Prostate gland (tissue), 2 donors: Measurements from ENCODE around the gene DNALI1. TPM values are rescaled to one million over a fixed set of nuclear protein-coding genes. Genes with fewer than 3 reads are reported as not detected.

Experiments used
- DNase-seq: peaks from one replicate; pipeline ENCODE4 v3.0.0-alpha.2; 2019; ENCODE audit warnings: low spot score
- H3K27ac ChIP-seq, 2 donors: fragments of 200-600 bp; sonication (generic); 2 replicates each; pipeline ENCODE4 v1.5.1; 2017 to 2019
- H3K27me3 ChIP-seq: fragments of 200-600 bp; sonication (generic); replicated peaks from 2 replicates; pipeline ENCODE4 v1.5.1; 2019; ENCODE audit not compliant: insufficient read depth
- H3K36me3 ChIP-seq, 2 donors: fragments of 200-600 bp; sonication (generic); 1 replicate in 1 of 2; 2 replicates in 1 of 2; pipeline versions ENCODE4 v1.5.1 to v1.8.1; 2017 to 2019
- H3K4me1 ChIP-seq: fragments of 200-600 bp; sonication (generic); replicated peaks from 2 replicates; pipeline ENCODE4 v1.5.1; 2019
- H3K4me3 ChIP-seq, 2 donors: fragments of 200-600 bp; sonication (generic); 2 replicates each; pipeline ENCODE4 v1.5.1; 2017 to 2019
- H3K9me3 ChIP-seq: fragments of 200-600 bp; sonication (generic); 2 replicates; pipeline ENCODE4 v1.5.1; 2017
- POLR2A ChIP-seq: fragments of 450-650 bp; IDR thresholded peaks from one replicate; pipeline ENCODE4 v1.6.1; 2016; ENCODE audit warnings: antibody characterized with exemption, mild to moderate bottlenecking
- POLR2AphosphoS5 ChIP-seq: sonication (generic); formaldehyde crosslinking; IDR thresholded peaks from one replicate; pipeline ENCODE4 v1.6.1; 2017; ENCODE audit warnings: antibody characterized with exemption
- WGBS: methylation state at CpG from one replicate; pipeline ENCODE4 v1.1.5; 2018; 5-methylcytosine and 5-hydroxymethylcytosine counted together
- intact Hi-C: fragments of 100-400 bp; cut with DNase I; formaldehyde crosslinking; loops from one replicate; pipeline ENCODE4 v1.14.2; 2022
- total RNA-seq, 2 donors: library from RNA; depleted of rRNA; stranded (reverse); fragments of >200 nt; gene quantifications; one replicate each; pipeline ENCODE4 v1.1.0, GENCODE V29; 2016
- TF ChIP-seq, protein P1 (sequence below), 4 experiments: fragments of 200-600 bp in 2 of 4; fragments of 450-650 bp in 2 of 4; sonication (generic) in 2 of 4; IDR thresholded peaks; 1 replicate in 3 of 4; 2 replicates in 1 of 4; pipeline ENCODE4 v1.5.1; 2016 to 2019; ENCODE audit warnings: antibody characterized with exemption in 4 of 4, mild to moderate bottlenecking in 2 of 4, moderate library complexity in 2 of 4

Gene DNALI1
- total RNA-seq, 2 donors from 2014 or later, result 23.8 to 37.4 TPM

DNA sequence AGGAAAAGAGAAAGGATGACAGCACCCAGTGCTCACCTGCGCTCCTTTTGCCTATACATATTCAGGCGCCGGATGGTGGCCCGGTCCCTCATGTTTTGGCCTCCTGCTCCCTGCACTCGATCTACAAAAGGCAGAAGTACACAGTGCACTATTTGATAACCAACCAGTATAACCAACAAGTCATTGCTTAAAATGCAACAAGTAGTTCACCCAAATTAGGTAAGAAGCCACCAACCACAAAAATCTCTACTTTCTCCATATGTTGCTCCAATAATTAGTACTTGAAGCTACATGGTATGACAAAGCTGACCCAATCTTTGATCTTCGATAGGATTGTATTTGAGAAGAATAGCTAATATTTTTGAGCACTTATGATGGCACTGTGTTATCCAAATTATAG is 37.0 kb downstream of the DNALI1 start:
- H3K27me3 ChIP-seq, result no peaks in the 10 kb centered on the region
- peaks cover 10% of the 10 kb centered on the region for H3K4me1 ChIP-seq
- no peak overlapping the region for H3K4me3 ChIP-seq
- H3K9me3 ChIP-seq, result no peaks in the 10 kb centered on the region
- H3K27ac ChIP-seq, result no peak overlapping the region
- intact Hi-C loops, result loop anchor here (10.0 kb wide), 1 partner anchor 211 kb away; the partner anchor contains the start of genes C1orf122 and YRDC
- no peaks in the 10 kb centered on the region for H3K36me3 ChIP-seq
- TF ChIP-seq POLR2A (no peak), POLR2AphosphoS5 (no peak)
- TF ChIP-seq, protein P1, sequence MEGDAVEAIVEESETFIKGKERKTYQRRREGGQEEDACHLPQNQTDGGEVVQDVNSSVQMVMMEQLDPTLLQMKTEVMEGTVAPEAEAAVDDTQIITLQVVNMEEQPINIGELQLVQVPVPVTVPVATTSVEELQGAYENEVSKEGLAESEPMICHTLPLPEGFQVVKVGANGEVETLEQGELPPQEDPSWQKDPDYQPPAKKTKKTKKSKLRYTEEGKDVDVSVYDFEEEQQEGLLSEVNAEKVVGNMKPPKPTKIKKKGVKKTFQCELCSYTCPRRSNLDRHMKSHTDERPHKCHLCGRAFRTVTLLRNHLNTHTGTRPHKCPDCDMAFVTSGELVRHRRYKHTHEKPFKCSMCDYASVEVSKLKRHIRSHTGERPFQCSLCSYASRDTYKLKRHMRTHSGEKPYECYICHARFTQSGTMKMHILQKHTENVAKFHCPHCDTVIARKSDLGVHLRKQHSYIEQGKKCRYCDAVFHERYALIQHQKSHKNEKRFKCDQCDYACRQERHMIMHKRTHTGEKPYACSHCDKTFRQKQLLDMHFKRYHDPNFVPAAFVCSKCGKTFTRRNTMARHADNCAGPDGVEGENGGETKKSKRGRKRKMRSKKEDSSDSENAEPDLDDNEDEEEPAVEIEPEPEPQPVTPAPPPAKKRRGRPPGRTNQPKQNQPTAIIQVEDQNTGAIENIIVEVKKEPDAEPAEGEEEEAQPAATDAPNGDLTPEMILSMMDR (IDR thresholded peaks at IDR 0.05), result no peak
- 97% methylated on average over 6 of the region's 6 CpGs for WGBS
- no peak for DNase-seq

DNA sequence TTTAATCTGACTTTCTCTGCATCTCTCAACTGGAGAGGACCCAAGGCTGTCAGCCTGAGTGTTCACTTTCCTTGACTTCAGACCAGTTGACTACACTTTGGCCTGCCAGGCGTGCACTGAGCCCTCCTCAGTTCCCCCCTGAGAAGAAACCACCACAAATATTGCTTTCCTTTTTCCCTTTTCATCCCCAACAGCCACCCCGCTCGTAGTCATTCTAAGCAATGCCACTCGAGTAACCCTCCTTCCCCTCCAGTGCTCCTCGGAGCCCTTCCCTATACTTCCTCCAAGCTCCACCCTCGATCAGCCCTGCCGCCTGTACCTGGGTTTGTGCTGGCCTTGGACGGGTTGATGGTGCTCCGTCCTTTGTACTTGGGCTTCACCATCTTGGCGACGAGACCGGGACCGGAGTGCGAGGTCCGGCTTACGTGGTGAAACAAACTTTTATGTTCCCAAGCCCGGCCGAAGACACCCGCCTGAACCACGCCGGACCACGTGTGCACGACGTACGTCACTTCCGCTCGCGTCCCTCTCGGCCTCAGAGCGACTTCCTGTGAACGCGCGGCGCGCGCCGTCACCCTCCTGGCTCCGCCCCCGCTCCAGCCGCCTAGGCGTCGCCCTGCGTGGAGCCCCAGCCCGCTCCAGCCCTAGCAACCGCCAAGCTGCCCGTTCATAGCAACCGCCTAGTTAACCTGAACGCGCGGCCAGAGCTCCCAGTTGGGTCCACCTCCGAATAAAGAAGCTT is 38.9 kb downstream of the DNALI1 start, which contains the start of gene GNL2:
GNL2 (minus strand) TSS at position 498 of the 742 bp plus-strand sequence; CDS start at position 383, 115 bp downstream.
- under 1% methylated on average over 50 of the region's 51 CpGs for WGBS
- Histone ChIP-seq H3K27ac (peak within 1 kb of the TSS; percentile 56 to 64), H3K4me1 (peaks cover 10% of the 10 kb centered on the region), H3K9me3 (no peaks in the 10 kb centered on the region), H3K27me3 (no peaks in the 10 kb centered on the region), H3K4me3 (peak within 1 kb of the TSS; percentile 70 to 72), H3K36me3 (no peaks in the 10 kb centered on the region)
- peak; percentile 96 for DNase-seq
- peak; percentile 95 for TF ChIP-seq POLR2AphosphoS5
- TF ChIP-seq, protein P1 (IDR thresholded peaks at IDR 0.05), result peak in 1 of 4 experiments; percentile 4
- TF ChIP-seq POLR2A, result peak; percentile 51
- intact Hi-C loops, result loop anchor here (10.0 kb wide), 1 partner anchor 209 kb away; the partner anchor contains the start of genes C1orf122 and YRDC

DNA sequence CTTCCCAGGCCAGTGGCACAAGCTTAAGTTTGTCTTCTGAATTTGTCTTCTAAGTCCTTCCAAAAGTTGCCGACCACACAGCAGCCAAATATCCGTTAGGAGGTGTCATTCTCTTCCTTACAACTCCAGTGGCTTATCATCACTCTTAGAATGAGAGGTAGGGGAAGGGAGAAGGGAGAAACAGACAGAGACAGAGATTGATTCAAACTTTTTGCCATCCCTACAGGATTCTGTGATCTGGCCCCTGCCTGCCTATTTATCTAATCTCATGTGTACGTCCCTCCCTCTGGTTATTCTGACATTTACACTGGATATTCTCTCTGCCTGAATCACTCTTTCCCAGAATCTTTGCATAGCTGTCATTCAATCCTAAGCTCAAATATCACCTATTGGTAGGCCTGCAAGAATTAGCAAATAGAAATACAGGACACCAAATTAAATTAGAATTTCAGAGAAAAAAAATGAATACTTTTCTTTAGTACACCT is 39.5 kb downstream of the DNALI1 start:
- H3K4me1 ChIP-seq, result peaks cover 10% of the 10 kb centered on the region
- H3K9me3 ChIP-seq, result no peaks in the 10 kb centered on the region
- H3K27me3 ChIP-seq, result no peaks in the 10 kb centered on the region
- 2% methylated on average over 3 of the region's 3 CpGs for WGBS
- peak overlapping the region; percentile 70 to 72 for H3K4me3 ChIP-seq
- H3K27ac ChIP-seq, result peak overlapping the region; percentile 56 to 64
- intact Hi-C loops, result loop anchor here (10.0 kb wide), 1 partner anchor 209 kb away; the partner anchor contains the start of genes C1orf122 and YRDC
- H3K36me3 ChIP-seq, result no peaks in the 10 kb centered on the region
- DNase-seq, result no peak
- TF ChIP-seq, protein P1 (IDR thresholded peaks at IDR 0.05), result no peak
- TF ChIP-seq POLR2A (no peak), POLR2AphosphoS5 (no peak)

DNA sequence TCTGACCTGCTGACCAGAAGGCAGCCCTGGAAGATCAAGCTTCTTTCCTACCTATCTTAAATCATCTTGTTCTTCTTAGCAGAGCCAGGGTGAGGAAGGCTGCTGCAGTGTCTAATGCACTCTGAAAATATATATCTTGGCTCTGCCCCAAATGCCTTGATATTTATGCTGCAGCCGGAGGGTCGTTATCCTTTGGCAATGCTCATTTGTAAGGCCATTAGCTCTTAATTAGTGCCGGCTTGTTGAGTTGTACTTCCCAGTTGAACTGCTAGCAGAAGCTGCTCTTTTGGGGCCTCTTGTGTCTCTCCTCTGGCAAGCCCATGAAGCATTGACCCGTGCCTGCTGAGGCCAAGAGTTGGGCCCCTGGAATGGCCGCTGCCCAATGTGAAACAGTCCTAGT is 43.2 kb downstream of the DNALI1 start:
- WGBS, result 63% methylated on average over 5 of the region's 5 CpGs
- Histone ChIP-seq H3K4me3 (no peak overlapping the region), H3K9me3 (no peaks in the 10 kb centered on the region), H3K36me3 (no peaks in the 10 kb centered on the region), H3K27ac (no peak overlapping the region), H3K27me3 (no peaks in the 10 kb centered on the region), H3K4me1 (peaks cover 4% of the 10 kb centered on the region)
- intact Hi-C loops, result loop anchor here (10.0 kb wide), 1 partner anchor 205 kb away; the partner anchor contains the start of genes C1orf122 and YRDC
- no peak for DNase-seq
- TF ChIP-seq POLR2AphosphoS5 (no peak), POLR2A (no peak)
- TF ChIP-seq, protein P1 (IDR thresholded peaks at IDR 0.05), result no peak
